Neural cell (in vitro differentiated cells): Measurements from ENCODE around the gene LRRC31. TPM values are rescaled to one million over a fixed set of nuclear protein-coding genes. Genes with fewer than 3 reads are reported as not detected.

ENCODE experiments used
- H2AFZ ChIP-seq: fragments of 200-600, 300-800 bp; sonication (generic), shearing (Covaris generic); 2 replicates; pipeline ENCODE4 v1.6.0; 2014; ENCODE audit warnings: low read depth, mild to moderate bottlenecking, antibody characterized with exemption, low read length, moderate library complexity
- H3F3A ChIP-seq: fragments of 200-600 bp; shearing (Covaris generic); 2 replicates; pipeline ENCODE4 v1.6.1; 2016; ENCODE audit warnings: mild to moderate bottlenecking, moderate library complexity, mixed read lengths, antibody characterized with exemption, low read length; ENCODE audit not compliant: insufficient read depth, poor library complexity, severe bottlenecking
- H3K27ac ChIP-seq: fragments of 200-600, 300-800 bp; sonication (generic), shearing (Covaris generic); 2 replicates; pipeline ENCODE4 v1.5.1; 2014; ENCODE audit warnings: mild to moderate bottlenecking, low read length, moderate library complexity
- H3K27me3 ChIP-seq: fragments of 300-800, 200-600 bp; sonication (generic), shearing (Covaris generic); 2 replicates; pipeline ENCODE4 v1.6.0; 2014; ENCODE audit warnings: mild to moderate bottlenecking, low read depth, low read length, moderate library complexity; ENCODE audit not compliant: insufficient read depth
- H3K36me3 ChIP-seq: fragments of 300-800, 200-600 bp; sonication (generic), shearing (Covaris generic); 2 replicates; pipeline ENCODE4 v1.5.1; 2014; ENCODE audit warnings: mild to moderate bottlenecking, antibody characterized with exemption, low read length, moderate library complexity; ENCODE audit not compliant: insufficient read depth
- H3K4me2 ChIP-seq: fragments of 300-800, 200-600 bp; sonication (generic), shearing (Covaris generic); 2 replicates; pipeline ENCODE4 v1.6.0; 2014; ENCODE audit warnings: mild to moderate bottlenecking, low read length
- H3K4me3 ChIP-seq: fragments of 300-800, 200-600 bp; sonication (generic), shearing (Covaris generic); 2 replicates; pipeline ENCODE4 v1.5.1; 2014; ENCODE audit warnings: mild to moderate bottlenecking, low read length, moderate library complexity
- H3K79me2 ChIP-seq: fragments of 200-600 bp; shearing (Covaris generic); replicated peaks from 2 replicates; pipeline ENCODE4 v1.6.0; 2014; ENCODE audit warnings: mild to moderate bottlenecking, low read length, moderate library complexity; ENCODE audit not compliant: insufficient read depth
- H3K9ac ChIP-seq: fragments of 300-800, 200-600 bp; sonication (generic), shearing (Covaris generic); 2 replicates; pipeline ENCODE4 v1.6.1; 2016; ENCODE audit warnings: mild to moderate bottlenecking, low read length, mixed read lengths
- H3K9me2 ChIP-seq: fragments of 200-600 bp; shearing (Covaris generic); 2 replicates; pipeline ENCODE4 v1.6.1; 2016; ENCODE audit warnings: mild to moderate bottlenecking, low read length, mixed read lengths; ENCODE audit not compliant: insufficient read depth
- H3K9me3 ChIP-seq: fragments of 200-600, 300-800 bp; sonication (generic), shearing (Covaris generic); 2 replicates; pipeline ENCODE4 v1.6.1; 2016; ENCODE audit warnings: mild to moderate bottlenecking, mixed run types, low read length, moderate library complexity, mixed read lengths
- H4K20me1 ChIP-seq: fragments of 200-600 bp; shearing (Covaris generic); 2 replicates; pipeline ENCODE4 v1.6.1; 2016; ENCODE audit warnings: mild to moderate bottlenecking, mixed run types; ENCODE audit not compliant: insufficient read depth
- EP300 ChIP-seq: fragments of 450-650 bp; conservative IDR thresholded peaks from 2 replicates; pipeline ENCODE4 v1.6.1; 2014; ENCODE audit warnings: antibody characterized with exemption, mild to moderate bottlenecking, moderate library complexity; ENCODE audit not compliant: poor library complexity, severe bottlenecking
- EZH2 ChIP-seq: fragments of 200-600, 300-800 bp; shearing (Covaris generic), sonication (generic); IDR thresholded peaks from 2 replicates; pipeline ENCODE4 v1.6.1; 2014; ENCODE audit warnings: antibody characterized with exemption, low read length, borderline replicate concordance, mild to moderate bottlenecking; ENCODE audit not compliant: insufficient read depth, poor library complexity, severe bottlenecking
- MXI1 ChIP-seq: fragments of 450-650 bp; conservative IDR thresholded peaks from 2 replicates; pipeline ENCODE4 v1.6.1; 2014; ENCODE audit warnings: antibody characterized with exemption, mild to moderate bottlenecking; ENCODE audit not compliant: poor library complexity, severe bottlenecking
- POLR2AphosphoS5 ChIP-seq: IDR thresholded peaks from 2 replicates; pipeline ENCODE4 v1.6.1; 2012
- RAD21 ChIP-seq: fragments of 450-650 bp; conservative IDR thresholded peaks from 2 replicates; pipeline ENCODE4 v1.6.1; 2014; ENCODE audit warnings: antibody characterized with exemption, mild to moderate bottlenecking, moderate library complexity
- SMC3 ChIP-seq: fragments of 450-650 bp; conservative IDR thresholded peaks from 2 replicates; pipeline ENCODE4 v1.6.1; 2014; ENCODE audit warnings: antibody characterized with exemption, mild to moderate bottlenecking, moderate library complexity; ENCODE audit not compliant: poor library complexity
- TAF1 ChIP-seq: IDR thresholded peaks from 2 replicates; pipeline ENCODE4 v1.6.1; 2012; ENCODE audit warnings: low read depth
- polyA plus RNA-seq: library from polyadenylated mRNA; depleted of rRNA; stranded (reverse); fragments of >200 nt; gene quantifications from 2 replicates; pipeline ENCODE4 v1.2.3, GENCODE V29; 2014
- TF ChIP-seq, protein P1 (sequence below): fragments of 450-650 bp; IDR thresholded peaks from 2 replicates; pipeline ENCODE4 v1.5.1; 2014; ENCODE audit warnings: antibody characterized with exemption, mild to moderate bottlenecking, moderate library complexity; ENCODE audit not compliant: poor library complexity, severe bottlenecking
- TF ChIP-seq, protein P2 (sequence below): IDR thresholded peaks from 2 replicates; pipeline ENCODE4 v1.6.1; 2012; ENCODE audit warnings: borderline replicate concordance

LRRC31 gene
- polyA plus RNA-seq, 1 donor from 2014 or later = not detected

DNA sequence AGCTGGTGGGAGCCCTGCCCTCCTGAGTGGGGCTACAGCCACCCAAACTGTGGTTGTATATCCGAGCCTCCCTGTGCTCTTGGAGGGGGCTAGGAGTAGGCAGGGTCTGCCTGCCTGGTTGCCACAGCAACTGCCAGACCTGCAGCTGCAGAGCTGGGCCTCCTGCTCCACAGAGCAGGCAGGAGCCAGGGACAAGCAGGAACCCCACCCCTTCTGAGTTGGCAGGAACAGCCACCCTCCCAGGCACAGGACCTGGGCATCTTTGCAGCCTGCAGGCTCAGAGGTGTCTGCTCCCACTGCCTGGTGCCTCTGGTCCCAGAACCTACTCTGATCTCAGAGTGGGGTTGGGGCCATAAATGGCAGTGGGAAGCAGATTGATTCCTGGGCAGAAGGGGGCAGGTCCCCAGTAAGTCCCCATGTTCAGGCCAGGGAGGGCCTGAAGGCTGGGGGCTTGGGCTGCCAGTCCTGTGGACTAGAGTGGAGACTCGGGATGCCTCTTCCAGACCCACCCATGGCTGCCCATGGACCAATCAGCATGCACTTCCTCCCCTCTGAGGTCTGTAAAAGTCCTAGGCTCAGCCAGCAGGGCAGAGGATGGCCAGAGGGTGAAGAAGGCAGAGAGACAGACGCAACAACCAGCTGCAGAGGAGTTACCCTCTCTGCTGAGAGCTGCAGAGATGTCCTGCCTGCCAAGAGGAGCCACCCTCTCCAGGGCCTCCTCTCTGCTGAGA is 10.3 kb upstream of the LRRC31 start:
- TF ChIP-seq, protein P1, sequence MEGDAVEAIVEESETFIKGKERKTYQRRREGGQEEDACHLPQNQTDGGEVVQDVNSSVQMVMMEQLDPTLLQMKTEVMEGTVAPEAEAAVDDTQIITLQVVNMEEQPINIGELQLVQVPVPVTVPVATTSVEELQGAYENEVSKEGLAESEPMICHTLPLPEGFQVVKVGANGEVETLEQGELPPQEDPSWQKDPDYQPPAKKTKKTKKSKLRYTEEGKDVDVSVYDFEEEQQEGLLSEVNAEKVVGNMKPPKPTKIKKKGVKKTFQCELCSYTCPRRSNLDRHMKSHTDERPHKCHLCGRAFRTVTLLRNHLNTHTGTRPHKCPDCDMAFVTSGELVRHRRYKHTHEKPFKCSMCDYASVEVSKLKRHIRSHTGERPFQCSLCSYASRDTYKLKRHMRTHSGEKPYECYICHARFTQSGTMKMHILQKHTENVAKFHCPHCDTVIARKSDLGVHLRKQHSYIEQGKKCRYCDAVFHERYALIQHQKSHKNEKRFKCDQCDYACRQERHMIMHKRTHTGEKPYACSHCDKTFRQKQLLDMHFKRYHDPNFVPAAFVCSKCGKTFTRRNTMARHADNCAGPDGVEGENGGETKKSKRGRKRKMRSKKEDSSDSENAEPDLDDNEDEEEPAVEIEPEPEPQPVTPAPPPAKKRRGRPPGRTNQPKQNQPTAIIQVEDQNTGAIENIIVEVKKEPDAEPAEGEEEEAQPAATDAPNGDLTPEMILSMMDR = no peak
- TF ChIP-seq SMC3 = no peak
- TF ChIP-seq POLR2AphosphoS5 = no peak
- TF ChIP-seq, protein P2, sequence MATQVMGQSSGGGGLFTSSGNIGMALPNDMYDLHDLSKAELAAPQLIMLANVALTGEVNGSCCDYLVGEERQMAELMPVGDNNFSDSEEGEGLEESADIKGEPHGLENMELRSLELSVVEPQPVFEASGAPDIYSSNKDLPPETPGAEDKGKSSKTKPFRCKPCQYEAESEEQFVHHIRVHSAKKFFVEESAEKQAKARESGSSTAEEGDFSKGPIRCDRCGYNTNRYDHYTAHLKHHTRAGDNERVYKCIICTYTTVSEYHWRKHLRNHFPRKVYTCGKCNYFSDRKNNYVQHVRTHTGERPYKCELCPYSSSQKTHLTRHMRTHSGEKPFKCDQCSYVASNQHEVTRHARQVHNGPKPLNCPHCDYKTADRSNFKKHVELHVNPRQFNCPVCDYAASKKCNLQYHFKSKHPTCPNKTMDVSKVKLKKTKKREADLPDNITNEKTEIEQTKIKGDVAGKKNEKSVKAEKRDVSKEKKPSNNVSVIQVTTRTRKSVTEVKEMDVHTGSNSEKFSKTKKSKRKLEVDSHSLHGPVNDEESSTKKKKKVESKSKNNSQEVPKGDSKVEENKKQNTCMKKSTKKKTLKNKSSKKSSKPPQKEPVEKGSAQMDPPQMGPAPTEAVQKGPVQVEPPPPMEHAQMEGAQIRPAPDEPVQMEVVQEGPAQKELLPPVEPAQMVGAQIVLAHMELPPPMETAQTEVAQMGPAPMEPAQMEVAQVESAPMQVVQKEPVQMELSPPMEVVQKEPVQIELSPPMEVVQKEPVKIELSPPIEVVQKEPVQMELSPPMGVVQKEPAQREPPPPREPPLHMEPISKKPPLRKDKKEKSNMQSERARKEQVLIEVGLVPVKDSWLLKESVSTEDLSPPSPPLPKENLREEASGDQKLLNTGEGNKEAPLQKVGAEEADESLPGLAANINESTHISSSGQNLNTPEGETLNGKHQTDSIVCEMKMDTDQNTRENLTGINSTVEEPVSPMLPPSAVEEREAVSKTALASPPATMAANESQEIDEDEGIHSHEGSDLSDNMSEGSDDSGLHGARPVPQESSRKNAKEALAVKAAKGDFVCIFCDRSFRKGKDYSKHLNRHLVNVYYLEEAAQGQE = no peak
- no peak for TF ChIP-seq MXI1
- no peak for TF ChIP-seq EZH2
- no peak for TF ChIP-seq TAF1
- no peak for TF ChIP-seq RAD21
- TF ChIP-seq EP300 = no peak
- H3K4me2 ChIP-seq = no peak overlapping the region
- no peak overlapping the region for H2AFZ ChIP-seq
- no peaks in the 10 kb centered on the region for H4K20me1 ChIP-seq
- no peak overlapping the region for H3K9ac ChIP-seq
- no peaks in the 10 kb centered on the region for H3K9me2 ChIP-seq
- H3K27ac ChIP-seq = no peak overlapping the region
- no peaks in the 10 kb centered on the region for H3K36me3 ChIP-seq
- no peaks in the 10 kb centered on the region for H3F3A ChIP-seq
- H3K9me3 ChIP-seq = no peaks in the 10 kb centered on the region
- no peaks in the 10 kb centered on the region for H3K27me3 ChIP-seq
- H3K79me2 ChIP-seq = no peaks in the 10 kb centered on the region
- H3K4me3 ChIP-seq = no peak overlapping the region

DNA sequence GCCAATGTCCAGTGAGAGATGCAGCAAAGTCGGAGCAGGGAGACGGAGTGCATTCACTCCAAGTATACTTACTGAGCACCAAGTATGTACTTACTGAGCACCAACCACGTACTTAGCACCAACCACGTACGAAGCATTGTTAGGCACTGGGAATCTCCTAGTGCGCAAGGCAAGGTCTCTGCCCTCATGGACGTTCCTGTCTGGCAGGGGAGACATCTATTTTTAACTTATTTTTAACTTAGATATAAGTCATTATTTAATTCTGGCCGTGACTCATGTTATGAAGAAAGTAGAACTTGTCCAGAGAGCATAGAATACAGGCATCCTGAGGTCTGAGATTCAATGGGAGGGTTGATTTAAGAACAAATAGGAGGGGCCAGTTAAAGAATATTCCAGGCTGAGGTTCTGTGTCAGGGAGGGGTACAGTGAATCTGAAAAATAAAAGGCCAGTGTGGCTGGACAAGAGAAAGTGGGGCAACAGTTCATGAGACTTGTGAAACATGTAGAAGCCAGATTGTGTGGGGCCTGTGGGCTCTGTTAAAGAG is 9.3 kb upstream of the LRRC31 start:
- Histone ChIP-seq H3K9ac (no peak overlapping the region), H3K4me3 (no peak overlapping the region), H3K9me3 (no peaks in the 10 kb centered on the region), H3K36me3 (no peaks in the 10 kb centered on the region), H2AFZ (no peak overlapping the region), H3K9me2 (no peaks in the 10 kb centered on the region), H3F3A (no peaks in the 10 kb centered on the region), H4K20me1 (no peaks in the 10 kb centered on the region), H3K4me2 (no peak overlapping the region), H3K27me3 (no peaks in the 10 kb centered on the region), H3K79me2 (no peaks in the 10 kb centered on the region), H3K27ac (no peak overlapping the region)
- TF ChIP-seq MXI1 = no peak
- TF ChIP-seq RAD21 = no peak
- TF ChIP-seq, protein P2 = no peak
- TF ChIP-seq EZH2 = no peak
- TF ChIP-seq SMC3 = no peak
- no peak for TF ChIP-seq POLR2AphosphoS5
- no peak for TF ChIP-seq TAF1
- no peak for TF ChIP-seq EP300
- TF ChIP-seq, protein P1 = no peak
